HPDE6-E6E7 (cell line): ENCODE measurements around the gene ZNF565.
"Not testable (repeated sequence)": the region's sequence is repeated elsewhere in the genome, so short reads cannot be mapped to it uniquely, and the experiment has no call there.

ENCODE experiments used
- DNase-seq: peaks from one replicate; pipeline ENCODE4 v3.0.0; 2011; ENCODE audit warnings: missing footprints; ENCODE audit errors: extremely low spot score

Gene ZNF565

GRCh38 chr19:36214386-36215275 is at the start of gene ZNF565, which contains the start of gene ZNF146:
Gene ZNF565 (minus strand): TSS chr19:36214665. CDS start chr19:36201985, 12,680 bp downstream.
Gene ZNF146 (plus strand): TSS chr19:36215106. CDS start chr19:36236441, 21,335 bp downstream.
- peak; percentile 96 for DNase-seq

- no peak for DNase-seq
These were observed 44.7 kb upstream of the ZNF565 start for GRCh38 chr19:36259211-36259610.

GRCh38 chr19:36258028-36258875 is 43.8 kb upstream of the ZNF565 start:
- no peak for DNase-seq

GRCh38 chr19:36257520-36257876 is 43.0 kb upstream of the ZNF565 start:
- no peak for DNase-seq

- DNase-seq: no peak
These were observed 42.5 kb upstream of the ZNF565 start for GRCh38 chr19:36256853-36257519.

GRCh38 chr19:36256064-36256463 is 41.6 kb upstream of the ZNF565 start:
- DNase-seq: no peak

- DNase-seq: no peak
These were observed 40.9 kb upstream of the ZNF565 start for GRCh38 chr19:36255316-36255715.

- no peak for DNase-seq
These were observed 40.4 kb upstream of the ZNF565 start for GRCh38 chr19:36254848-36255247.

- DNase-seq: no peak
These were observed 37.6 kb upstream of the ZNF565 start for GRCh38 chr19:36252047-36252446.

- no peak for DNase-seq
These were observed 31.6 kb upstream of the ZNF565 start for GRCh38 chr19:36246006-36246481.

GRCh38 chr19:36245210-36246005 is 30.9 kb upstream of the ZNF565 start:
- no peak for DNase-seq

- no peak for DNase-seq
These were observed 29.6 kb upstream of the ZNF565 start for GRCh38 chr19:36244066-36244465.

- DNase-seq: no peak
These were observed 22.5 kb upstream of the ZNF565 start for GRCh38 chr19:36236946-36237310.

GRCh38 chr19:36236304-36236945 is 22.0 kb upstream of the ZNF565 start:
- DNase-seq: no peak

GRCh38 chr19:36233626-36234025 is 19.2 kb upstream of the ZNF565 start:
- DNase-seq: not testable (repeated sequence)

GRCh38 chr19:36225219-36225892 is 10.9 kb upstream of the ZNF565 start:
- no peak for DNase-seq

GRCh38 chr19:36222503-36222902 is 8.0 kb upstream of the ZNF565 start:
- no peak for DNase-seq

GRCh38 chr19:36221474-36221873 is 7.0 kb upstream of the ZNF565 start:
- no peak for DNase-seq

GRCh38 chr19:36215276-36216123 is 1.0 kb upstream of the ZNF565 start:
- no peak for DNase-seq
